Amygdala (tissue), 56 donors: Measurements from ENCODE around the gene CCDC88C.

Experiments used
- DNase-seq, 56 donors: peaks; one replicate each; lab custom pipeline; 2025; lab: John Stamatoyannopoulos, UW

Gene CCDC88C

GRCh38 chr14:91332986-91333649 is 84.5 kb downstream of the CCDC88C start:
- no peak for DNase-seq

DNA sequence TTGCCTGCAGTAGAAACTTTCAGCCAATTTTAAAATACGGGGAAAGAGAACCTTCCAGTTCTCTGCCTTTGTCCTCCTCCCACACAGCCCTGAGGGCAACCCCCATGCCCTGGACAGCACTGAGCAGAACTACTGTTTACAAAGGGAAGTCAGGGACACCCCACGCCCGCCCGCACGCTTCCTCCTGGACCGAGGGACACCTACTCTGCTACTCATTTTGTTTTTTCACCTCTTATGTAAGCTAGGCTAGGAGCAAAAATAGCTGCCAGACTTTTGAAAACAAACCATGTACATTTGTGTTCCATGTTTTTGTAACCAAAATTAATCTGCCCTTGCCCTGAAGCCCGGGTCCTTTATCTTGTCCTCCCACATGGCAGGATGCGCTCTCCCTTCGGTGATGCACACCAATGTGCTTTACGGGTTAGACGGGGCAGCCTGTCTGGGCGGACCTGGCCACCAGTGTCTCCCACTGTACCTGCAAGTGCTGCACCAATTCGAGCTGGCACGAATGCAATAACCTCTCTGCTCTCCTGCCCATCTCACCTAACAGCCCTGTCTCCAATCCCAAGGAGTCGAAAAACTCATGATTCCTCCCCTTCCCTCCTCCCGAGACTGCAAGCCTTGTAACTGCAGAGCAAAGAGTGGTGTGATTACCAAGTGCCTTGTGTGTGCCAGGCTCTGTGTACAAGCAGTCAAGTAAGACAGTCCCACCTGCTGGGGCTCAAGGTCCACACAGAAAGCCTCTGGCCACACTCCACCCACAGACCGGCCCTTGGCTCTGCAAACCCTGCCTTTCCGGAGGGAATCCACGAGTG is 85.2 kb downstream of the CCDC88C start:
- peak in 1 of 56 donors; percentile 16 for DNase-seq

DNA sequence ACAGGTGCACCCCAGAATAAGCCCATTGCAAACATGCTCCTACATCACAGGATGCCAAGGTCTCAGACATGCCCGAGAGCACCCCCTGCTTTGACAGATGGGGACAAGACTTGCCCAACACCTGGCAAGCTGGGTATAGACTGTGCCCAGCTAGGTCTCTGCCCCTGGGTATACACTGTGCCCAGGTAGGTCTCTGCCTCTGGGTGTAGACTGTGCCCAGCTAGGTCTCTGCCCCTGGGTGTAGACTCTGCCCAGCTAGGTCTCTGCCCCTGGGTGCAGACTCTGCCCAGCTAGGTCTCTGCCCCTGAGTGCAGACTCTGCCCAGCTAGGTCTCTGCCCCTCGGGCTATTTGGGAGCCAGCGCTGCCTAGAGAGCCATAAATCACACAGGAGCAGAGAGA is 85.9 kb downstream of the CCDC88C start:
- DNase-seq = no peak

DNA sequence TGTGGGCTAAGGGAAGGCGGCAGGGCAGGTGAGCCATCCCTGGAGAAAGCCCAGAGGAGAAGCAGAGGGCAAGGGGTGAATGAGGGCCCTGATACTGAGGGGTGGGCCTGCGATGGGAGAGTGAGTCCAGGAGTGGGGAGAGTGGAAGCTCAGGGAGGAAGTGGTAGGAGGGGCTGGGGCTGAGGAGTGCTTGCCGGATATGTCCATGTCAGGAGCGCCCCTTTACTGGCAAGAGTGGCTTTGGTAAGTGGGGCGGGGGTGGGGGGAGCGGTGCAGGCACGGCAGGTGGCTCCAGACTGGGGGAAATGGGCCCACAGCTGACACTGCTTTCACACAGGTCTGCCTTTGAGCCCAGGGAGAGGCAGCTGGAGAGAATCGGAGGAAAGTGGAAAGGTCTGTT is 86.8 kb downstream of the CCDC88C start:
- DNase-seq = no peak

GRCh38 chr14:91330096-91330696 is 87.4 kb downstream of the CCDC88C start:
- no peak for DNase-seq

- no peak for DNase-seq
Observed at GRCh38 chr14:91329486-91330014, 88.1 kb downstream of the CCDC88C start.

- DNase-seq = no peak
Observed at GRCh38 chr14:91328313-91329050, 89.1 kb downstream of the CCDC88C start.

DNA sequence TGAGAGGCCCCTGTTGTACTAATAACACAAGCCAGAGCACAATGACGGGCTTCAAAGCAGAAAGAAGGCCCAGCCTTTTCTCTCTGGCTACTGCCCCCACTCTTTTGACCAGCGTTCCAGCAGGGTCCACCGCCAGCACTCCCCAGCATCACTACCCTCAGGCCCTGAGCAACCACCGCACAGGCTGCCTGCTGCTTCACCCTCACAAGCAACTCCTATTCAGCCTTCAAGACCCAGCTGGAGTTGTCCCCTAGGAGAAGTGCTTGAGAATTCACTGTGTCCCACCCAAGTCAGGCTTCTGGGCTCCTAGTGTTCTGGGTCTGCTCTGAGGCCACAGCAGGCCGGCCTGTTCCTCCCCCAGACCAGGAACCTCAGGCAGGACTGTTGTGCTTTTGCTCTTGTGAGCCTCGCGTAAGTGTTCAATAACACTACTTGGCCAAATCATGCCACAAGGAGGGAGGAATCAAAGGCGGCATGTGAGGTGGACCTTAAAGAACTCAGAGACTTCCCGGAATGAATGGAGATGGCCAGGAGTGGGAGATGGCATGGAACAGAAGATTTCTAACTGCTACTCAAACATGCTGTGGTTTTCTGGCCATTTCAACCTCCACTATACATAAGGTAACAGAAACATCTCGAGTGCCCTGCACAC is 89.8 kb downstream of the CCDC88C start:
- DNase-seq = no peak

DNA sequence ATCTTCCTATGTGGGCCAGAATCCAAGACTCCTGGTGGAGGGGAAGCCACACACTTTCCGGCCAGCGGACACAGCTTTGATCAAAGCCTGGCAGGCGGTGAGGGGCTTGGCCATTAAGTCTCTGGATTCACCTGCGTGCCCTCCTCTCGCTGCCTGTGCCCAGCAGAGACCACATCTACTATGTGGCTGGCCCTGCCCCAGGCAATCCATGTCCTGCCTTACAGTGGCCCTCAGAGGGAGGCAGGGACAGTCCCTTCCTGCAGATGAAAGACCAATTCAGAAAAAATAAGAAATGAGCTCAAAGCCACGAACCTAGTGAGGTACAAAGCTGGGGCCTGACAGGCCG is 90.4 kb downstream of the CCDC88C start:
- no peak for DNase-seq

- DNase-seq = no peak
Observed at GRCh38 chr14:91326514-91327249, 90.9 kb downstream of the CCDC88C start.

- peak in 2 of 56 donors; percentile 7 to 16 for DNase-seq
Observed at GRCh38 chr14:91324606-91325575, 92.7 kb downstream of the CCDC88C start.

DNA sequence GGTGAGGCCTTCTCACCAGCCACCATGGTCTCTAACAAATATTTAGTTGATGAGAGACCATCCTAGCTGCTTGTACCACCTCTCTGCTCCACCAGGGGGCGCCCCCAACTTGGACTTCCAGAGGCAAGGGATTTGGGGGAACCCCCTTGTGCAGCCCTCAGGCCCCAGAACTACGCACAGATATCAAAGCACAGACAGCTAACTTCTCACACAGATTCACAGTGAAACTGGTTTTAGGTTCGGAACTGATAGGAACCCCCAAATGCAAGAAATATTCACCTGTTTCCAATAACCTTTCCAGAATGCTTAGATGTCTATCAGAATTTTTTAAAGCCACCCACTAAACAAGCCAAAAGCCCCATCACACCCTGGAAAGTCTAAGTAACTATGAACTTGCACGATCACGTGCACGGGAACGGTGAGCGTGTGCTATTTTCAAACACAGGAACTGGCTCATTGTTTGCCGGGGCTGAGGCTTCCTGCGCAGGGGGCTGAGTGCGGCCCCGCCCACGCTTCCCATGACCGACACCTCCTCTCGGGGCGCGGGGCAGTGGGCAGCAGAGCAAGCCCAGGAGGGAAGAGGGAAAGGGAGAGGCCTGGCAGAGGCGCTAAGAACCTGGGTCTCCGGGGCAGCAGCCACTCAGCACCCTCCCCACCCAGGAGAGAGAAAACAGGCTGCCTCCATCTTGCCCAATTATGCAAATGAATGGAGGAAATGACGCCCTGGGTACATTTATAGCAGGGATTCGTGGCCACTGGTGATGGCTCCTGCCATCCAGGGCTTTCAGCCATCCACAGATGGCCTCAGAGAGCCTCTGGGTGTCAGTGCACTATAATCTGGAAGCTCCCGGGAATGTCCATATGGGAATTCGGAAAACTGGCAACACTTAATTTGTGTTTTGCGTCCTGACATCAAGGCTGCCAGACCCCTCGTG is 93.7 kb downstream of the CCDC88C start:
- DNase-seq = peak; percentile 7 to 90 (median 58)

- no peak for DNase-seq
Observed at GRCh38 chr14:91323031-91323430, 94.6 kb downstream of the CCDC88C start.

DNA sequence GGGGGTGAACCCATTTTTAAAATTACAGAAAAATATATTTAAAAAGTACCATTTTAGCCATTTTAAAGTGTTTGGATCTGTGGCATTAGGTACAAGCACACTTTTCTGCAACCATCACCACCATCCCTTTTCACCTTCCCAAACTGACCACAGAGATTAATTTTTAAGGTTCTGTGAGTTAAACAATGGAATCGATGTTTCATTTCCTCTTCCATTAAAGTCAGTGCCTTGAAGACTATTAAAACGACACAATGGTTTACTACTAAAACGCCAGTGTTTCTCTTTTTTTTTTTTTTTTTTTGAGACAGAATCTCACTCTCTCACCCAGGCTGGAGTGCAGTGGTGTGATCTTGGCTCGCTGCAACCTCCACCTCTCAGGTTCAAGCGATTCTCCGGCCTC is 95.0 kb downstream of the CCDC88C start:
- no peak for DNase-seq

- no peak for DNase-seq
Observed at GRCh38 chr14:91321131-91321530, 96.5 kb downstream of the CCDC88C start.

GRCh38 chr14:91320266-91320665 is 97.4 kb downstream of the CCDC88C start:
- no peak for DNase-seq

GRCh38 chr14:91318911-91319310 is 98.7 kb downstream of the CCDC88C start:
- no peak for DNase-seq
